ENCODE measurements around the gene NINJ1.

GRCh38 chr9:93111371-93112115 lies 22.5 kb downstream of the NINJ1 start:
- TF ChIP-seq CTCF (IDR thresholded peaks at IDR 0.05) (no peak), EZH2 (IDR thresholded peaks at IDR 0.05) (no peak), EZH2phosphoT487 (IDR thresholded peaks at IDR 0.05) (no peak)

Data from neural progenitor cell (in vitro differentiated cells).